CD4-positive, alpha-beta T cell treated with Interleukin-4 for 4 hours (primary cell): ENCODE results near the gene PCARE.
"Not testable (repeated sequence)": the region's sequence is repeated elsewhere in the genome, so short reads cannot be mapped to it uniquely, and the experiment has no call there.

ENCODE experiments used
- DNase-seq: peaks from one replicate; pipeline ENCODE4 v3.0.0-alpha.2; 2020

PCARE gene

GRCh38 chr2:29090311-29090710 lies 16.0 kb upstream of the PCARE start:
- not testable (repeated sequence) for DNase-seq

DNA sequence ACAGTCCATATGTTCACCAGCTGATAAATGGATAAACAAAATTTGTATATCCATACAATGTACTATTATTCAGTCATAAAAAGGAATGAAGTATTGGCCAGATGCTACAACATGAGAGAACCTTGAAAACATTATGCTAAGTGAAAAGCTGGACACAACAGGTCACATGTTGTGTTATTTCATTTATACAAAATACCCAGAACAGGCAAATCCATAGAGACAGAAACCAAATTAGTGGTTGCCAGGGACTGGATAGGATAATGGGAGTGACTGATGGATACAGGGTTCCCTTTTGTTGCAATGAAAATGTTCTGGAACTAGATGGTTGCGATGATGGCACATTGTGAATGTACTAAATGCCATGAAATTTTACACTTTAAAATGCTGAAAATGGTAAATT lies 10.2 kb upstream of the PCARE start:
- no peak for DNase-seq

GRCh38 chr2:29082804-29083495 lies 8.6 kb upstream of the PCARE start:
- no peak for DNase-seq

DNA sequence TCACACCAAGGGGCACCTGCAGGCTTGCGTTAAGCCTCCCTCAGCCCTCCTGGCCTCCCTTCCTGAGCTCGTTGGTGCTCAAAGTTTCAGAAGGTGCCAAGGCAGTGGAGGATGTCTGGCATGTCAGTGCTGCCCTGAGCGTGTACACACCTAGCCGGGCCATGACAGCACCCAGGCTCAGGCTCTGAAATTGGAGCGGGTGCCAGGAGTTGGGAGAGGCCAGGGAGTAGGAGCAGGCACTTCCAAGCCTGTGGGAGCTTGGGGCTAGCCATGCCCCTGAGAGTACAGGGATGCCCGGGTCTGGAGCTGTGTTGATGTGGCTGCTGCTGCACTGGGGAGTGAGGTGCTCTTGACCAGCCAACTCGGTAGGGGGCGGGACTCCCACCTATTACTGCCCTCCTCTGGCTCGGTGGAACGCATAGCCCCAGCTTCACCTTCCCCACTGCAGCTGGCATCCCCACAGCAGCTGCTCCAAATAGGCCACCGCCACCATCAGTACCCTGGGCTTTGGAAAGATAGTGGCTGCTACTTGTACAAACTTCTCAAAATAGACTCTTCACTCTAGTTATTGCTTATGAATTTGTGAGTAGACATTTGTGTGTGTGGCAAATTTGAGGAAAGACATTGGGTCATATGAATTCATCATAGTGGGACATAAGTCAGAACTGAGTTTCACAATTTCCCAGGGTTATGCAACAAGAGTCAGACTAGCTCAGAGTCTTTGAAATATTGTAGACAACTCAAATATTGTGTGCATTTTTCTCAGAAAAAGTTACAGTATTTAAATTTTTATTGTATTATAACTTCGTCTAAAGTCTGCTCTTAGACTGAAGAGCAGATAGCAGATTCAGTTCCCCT lies 6.8 kb upstream of the PCARE start:
- no peak for DNase-seq

DNA sequence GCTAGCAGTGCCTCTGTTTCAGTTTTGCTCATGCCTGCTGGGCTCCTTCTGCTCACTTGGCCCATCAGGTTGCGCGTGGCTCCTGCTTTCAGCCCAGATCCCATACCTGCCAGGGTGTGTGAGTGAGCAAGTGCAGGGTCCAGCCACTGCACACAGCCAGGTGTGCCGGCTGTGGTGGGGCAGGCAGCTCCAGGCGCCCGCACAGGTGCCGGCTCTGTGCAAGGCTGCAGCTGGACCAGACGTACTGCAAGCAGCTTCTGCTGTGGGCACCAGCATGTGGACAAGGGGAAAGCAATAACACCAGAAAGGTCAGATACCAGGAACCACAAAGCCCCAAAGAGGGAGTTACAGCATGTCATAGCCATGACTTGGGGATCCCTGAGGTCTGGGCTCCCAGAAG lies 5.6 kb upstream of the PCARE start:
- no peak for DNase-seq

DNA sequence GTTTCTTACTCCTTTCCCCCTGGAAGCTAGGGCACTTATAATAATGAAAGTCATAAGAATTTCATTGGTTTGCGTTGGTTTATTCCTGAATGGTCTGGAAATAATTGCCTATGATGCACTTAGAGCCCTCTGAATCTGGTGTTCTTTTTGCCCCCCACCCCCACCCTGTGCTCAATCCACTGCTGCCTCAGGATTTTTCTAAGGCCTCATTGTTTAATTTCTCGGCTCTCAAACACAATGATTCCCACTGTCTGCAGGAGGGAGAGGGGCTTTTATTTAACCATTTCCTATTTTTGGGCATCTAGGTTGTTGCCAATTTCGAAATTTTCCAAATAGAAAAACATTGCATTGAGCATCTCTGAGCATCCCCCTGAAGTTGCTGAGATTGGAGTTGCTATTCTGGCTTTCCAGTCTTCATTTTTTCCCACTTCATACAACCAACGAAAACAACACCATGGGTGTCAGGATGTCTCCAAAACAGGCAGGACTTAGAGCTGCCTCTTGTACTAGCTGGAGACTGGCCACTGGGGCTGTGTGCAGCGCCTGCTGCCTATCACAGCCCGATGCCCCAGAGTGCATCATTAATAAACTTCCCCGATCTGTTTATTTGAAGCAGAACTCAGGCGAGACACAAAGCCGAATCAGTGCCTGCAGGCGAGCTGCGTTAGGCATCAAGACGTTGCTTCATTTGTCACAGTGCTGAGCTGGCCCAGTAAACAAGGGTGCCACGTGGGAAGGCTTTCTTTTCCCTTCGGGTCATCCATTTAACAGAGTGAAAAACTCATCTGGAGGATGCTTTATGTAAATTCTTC lies 1.8 kb upstream of the PCARE start:
- DNase-seq, result no peak

GRCh38 chr2:29073933-29074332 lies 390 bp downstream of the PCARE start:
- no peak for DNase-seq

- DNase-seq, result no peak
Observed at GRCh38 chr2:29072971-29073725, 1.2 kb downstream of the PCARE start.

DNA sequence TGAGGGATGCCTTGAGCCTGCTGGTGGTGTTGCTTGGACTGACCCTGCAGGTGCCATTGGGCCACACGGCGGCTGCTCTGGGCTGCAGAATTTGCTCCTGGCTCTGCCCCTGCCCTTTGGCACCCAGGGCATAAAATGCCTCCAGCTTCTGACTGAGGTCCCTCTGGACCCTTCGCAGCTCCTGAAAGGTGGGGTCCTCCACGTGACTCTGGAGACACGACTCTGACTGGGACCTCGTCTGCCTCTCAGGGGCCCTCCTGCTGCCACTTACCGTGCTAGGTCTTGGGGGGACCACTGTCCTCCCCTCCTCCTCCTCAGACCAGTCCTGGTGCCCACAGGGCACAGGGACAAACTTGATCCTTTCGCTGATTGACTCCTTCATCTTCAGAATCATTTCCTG lies 2.1 kb downstream of the PCARE start:
- DNase-seq, result no peak

DNA sequence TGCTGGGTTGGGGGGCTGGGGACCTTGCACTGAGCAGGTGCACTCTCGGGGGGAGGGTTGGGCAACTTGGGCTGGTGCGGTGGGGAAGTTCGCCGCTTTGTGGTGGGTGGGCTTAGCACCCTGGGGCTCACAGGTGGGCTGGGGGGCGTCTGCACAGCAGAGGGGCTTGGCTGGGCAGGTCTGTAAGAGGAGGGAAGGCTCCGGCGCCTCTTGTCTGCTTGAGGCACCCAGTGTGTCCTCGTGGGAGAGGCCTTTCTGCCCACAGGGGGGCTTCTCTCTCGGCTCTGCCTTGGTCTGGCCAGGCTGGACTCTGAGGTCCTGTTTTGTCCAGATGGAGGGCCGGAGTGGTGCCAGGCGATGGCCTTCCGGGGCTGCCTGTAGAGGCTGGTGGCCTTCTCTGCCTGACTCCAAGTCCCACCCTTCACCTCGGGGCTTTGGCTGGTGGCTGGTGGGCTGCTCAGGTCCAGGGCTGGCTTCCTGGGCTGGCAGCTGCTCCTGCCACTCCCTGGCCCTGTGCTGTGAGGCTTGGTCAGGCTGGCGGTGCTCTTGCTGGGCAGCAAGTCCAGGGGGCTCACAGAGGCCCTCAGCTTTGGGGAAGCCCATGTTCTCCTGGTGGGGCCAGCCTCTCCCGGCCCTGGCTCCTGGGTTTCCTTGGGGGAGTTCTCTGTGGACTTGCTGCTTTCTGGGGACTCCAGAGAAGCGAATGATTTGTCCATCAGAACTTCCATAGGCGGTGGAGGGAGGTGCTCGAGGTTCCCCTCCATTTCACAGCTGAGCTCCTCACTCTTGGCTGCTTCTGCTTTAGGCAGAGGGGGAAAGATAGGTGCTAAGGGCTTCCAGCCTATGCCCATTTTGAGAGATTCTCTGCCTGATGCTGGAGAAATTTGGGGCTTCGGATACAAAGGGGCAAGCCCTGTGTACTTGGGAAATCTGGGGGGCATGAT lies 3.0 kb downstream of the PCARE start:
- no peak for DNase-seq

DNA sequence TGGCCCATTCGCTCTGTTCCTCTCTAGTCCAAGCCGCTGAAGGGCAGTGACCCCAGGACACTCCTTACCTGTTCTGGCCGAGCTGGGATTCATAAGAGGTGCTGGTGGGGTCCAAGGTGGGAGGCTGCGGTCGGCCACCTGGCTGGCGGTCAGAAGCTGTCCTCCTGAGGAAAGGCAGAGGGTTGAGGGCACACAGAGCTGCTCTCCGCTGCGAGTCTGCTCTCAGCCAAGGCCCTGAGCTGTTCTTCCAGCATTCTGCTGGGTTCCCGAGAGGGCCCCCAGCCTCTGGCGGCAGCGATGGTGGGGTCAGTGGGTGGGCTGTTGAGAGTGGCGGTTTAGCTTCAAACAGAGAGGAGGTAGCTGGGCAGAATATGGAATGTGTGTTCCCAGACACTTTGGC lies 3.8 kb downstream of the PCARE start:
- no peak for DNase-seq

GRCh38 chr2:29068513-29068912 lies 5.8 kb downstream of the PCARE start:
- DNase-seq, result no peak

- no peak for DNase-seq
Observed at GRCh38 chr2:29066997-29067605, 7.2 kb downstream of the PCARE start.

DNA sequence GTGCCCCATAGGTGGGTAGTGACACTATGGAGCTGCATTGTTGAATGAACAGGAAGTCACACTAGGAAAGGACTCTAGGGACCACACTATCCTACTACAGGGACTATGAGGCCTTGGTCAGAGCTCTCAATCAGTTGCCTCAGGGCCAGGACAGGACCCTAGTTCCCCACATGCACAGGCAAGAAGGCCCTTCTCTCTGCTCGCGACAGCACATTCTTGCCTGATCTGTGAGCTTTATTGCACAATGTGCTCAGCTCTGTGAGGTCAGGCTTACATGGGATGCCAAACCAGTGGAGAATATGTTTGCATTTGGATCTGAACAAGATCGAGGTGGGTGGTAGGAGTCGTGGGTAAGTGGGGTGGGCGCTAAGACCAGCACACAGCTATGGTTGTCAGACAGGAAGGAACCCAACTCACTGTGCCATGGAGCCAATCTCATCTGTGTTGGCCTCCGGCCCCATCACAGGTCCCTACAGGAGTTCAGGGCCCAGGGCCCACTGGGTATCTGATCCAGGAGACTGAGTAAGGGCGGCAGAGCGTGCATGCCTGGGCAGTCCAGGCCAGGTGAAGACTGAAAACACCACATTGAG lies 8.0 kb downstream of the PCARE start:
- no peak for DNase-seq

DNA sequence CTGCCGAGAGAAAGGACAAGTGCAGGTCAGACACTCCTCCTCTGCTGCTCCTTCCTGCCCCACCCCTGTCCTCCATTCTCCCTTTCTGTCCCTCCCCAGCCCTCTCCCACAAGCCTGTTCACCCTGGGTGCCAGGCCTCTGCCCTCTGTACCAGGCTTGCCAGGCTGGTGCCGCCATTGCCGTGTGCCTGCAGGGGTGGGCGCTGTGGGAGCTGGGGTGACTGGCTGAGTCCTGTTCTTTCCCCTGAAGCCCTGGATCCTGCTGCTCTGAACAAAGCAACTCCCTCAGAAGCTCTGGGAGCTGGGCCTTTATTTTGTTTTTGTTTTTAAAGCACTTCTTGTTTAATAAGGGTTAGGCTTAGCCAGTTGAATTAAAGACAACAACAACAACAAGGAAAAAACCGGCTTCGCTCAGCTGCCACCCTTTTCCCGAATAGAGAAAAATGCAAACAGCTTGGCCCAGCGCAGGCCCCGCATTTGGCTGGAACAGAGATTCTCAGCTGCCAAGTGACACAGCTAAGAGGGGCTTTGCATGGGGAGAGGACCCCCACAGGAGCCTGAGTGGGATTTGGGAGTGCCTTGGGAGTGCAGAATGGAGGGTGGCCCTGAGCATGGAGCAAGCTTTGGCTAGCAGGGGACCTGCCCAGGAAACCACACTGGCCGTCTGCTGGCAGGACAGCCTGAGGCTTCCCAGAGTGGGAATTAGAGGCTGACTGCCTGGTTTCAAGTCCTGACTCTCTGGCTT lies 9.1 kb downstream of the PCARE start:
- no peak for DNase-seq

- no peak for DNase-seq
Observed at GRCh38 chr2:29064746-29065067, 9.6 kb downstream of the PCARE start.

GRCh38 chr2:29064346-29064715 lies 10.0 kb downstream of the PCARE start:
- no peak for DNase-seq

- DNase-seq, result no peak
Observed at GRCh38 chr2:29063646-29064345, 10.5 kb downstream of the PCARE start.

GRCh38 chr2:29063056-29063455 lies 11.3 kb downstream of the PCARE start:
- DNase-seq, result no peak

- no peak for DNase-seq
Observed at GRCh38 chr2:29062371-29062770, 12.0 kb downstream of the PCARE start.
